ENCODE measurements around the gene GAB2. TPM values are rescaled to one million over a fixed set of nuclear protein-coding genes. Genes with fewer than 3 reads are reported as not detected.

GAB2 gene
- polyA plus RNA-seq, 2 of the 4 experiments (the other 2 are of a cell fraction): 2.8 to 4.7 TPM

GRCh38 chr11:78334109-78334508, 83.5 kb downstream of the GAB2 start:
- TF ChIP-seq HOXA7 (CRISPR knock-in tag; IDR thresholded peaks at IDR 0.05) (no peak), MAFK (IDR thresholded peaks at IDR 0.05; ENCODE audit: partially characterized antibody) (no peak), MAX (IDR thresholded peaks at IDR 0.05) (no peak), FOXS1 (CRISPR knock-in tag; IDR thresholded peaks at IDR 0.05) (no peak), CBX2 (IDR thresholded peaks at IDR 0.05; ENCODE audit: borderline replicate concordance, low read depth) (no peak), RAD21 (conservative IDR thresholded peaks at IDR 0.05 in 1 of 2, IDR thresholded peaks at IDR 0.05 in 1 of 2) (no peak), GATA3 (IDR thresholded peaks at IDR 0.05; ENCODE audit: borderline replicate concordance) (no peak), JUNB (IDR thresholded peaks at IDR 0.05) (no peak), EHF (CRISPR knock-in tag; IDR thresholded peaks at IDR 0.05) (no peak), HOXB5 (CRISPR knock-in tag; IDR thresholded peaks at IDR 0.05) (no peak)
- TF ChIP-seq, protein P1, sequence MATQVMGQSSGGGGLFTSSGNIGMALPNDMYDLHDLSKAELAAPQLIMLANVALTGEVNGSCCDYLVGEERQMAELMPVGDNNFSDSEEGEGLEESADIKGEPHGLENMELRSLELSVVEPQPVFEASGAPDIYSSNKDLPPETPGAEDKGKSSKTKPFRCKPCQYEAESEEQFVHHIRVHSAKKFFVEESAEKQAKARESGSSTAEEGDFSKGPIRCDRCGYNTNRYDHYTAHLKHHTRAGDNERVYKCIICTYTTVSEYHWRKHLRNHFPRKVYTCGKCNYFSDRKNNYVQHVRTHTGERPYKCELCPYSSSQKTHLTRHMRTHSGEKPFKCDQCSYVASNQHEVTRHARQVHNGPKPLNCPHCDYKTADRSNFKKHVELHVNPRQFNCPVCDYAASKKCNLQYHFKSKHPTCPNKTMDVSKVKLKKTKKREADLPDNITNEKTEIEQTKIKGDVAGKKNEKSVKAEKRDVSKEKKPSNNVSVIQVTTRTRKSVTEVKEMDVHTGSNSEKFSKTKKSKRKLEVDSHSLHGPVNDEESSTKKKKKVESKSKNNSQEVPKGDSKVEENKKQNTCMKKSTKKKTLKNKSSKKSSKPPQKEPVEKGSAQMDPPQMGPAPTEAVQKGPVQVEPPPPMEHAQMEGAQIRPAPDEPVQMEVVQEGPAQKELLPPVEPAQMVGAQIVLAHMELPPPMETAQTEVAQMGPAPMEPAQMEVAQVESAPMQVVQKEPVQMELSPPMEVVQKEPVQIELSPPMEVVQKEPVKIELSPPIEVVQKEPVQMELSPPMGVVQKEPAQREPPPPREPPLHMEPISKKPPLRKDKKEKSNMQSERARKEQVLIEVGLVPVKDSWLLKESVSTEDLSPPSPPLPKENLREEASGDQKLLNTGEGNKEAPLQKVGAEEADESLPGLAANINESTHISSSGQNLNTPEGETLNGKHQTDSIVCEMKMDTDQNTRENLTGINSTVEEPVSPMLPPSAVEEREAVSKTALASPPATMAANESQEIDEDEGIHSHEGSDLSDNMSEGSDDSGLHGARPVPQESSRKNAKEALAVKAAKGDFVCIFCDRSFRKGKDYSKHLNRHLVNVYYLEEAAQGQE (IDR thresholded peaks at IDR 0.05): no peak
- TF ChIP-seq, protein P2, sequence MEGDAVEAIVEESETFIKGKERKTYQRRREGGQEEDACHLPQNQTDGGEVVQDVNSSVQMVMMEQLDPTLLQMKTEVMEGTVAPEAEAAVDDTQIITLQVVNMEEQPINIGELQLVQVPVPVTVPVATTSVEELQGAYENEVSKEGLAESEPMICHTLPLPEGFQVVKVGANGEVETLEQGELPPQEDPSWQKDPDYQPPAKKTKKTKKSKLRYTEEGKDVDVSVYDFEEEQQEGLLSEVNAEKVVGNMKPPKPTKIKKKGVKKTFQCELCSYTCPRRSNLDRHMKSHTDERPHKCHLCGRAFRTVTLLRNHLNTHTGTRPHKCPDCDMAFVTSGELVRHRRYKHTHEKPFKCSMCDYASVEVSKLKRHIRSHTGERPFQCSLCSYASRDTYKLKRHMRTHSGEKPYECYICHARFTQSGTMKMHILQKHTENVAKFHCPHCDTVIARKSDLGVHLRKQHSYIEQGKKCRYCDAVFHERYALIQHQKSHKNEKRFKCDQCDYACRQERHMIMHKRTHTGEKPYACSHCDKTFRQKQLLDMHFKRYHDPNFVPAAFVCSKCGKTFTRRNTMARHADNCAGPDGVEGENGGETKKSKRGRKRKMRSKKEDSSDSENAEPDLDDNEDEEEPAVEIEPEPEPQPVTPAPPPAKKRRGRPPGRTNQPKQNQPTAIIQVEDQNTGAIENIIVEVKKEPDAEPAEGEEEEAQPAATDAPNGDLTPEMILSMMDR (IDR thresholded peaks at IDR 0.05): no peak
- TF ChIP-seq, protein P3, sequence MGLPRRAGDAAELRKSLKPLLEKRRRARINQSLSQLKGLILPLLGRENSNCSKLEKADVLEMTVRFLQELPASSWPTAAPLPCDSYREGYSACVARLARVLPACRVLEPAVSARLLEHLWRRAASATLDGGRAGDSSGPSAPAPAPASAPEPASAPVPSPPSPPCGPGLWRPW (IDR thresholded peaks at IDR 0.05): no peak
- DNase-seq (ENCODE audit: low read depth in 1 of 2, low spot score in 1 of 2): no peak
- FAIRE-seq: no peak
- CTCF ChIA-PET: no interaction called here
- Histone ChIP-seq H3K27ac (no peak overlapping the region), H3K4me1 (0 out of 3 replicates have a peak, but pooled peaks cover 3% of the 10 kb centered on the region), H3K4me2 (no peak overlapping the region), H3K9me3 (peaks cover 4% of the 10 kb centered on the region; the same call in 1 of the 3 replicates), H3K4me3 (no peak overlapping the region)
- POLR2A ChIA-PET: no interaction called here
- ATAC-seq: no peak

DNA sequence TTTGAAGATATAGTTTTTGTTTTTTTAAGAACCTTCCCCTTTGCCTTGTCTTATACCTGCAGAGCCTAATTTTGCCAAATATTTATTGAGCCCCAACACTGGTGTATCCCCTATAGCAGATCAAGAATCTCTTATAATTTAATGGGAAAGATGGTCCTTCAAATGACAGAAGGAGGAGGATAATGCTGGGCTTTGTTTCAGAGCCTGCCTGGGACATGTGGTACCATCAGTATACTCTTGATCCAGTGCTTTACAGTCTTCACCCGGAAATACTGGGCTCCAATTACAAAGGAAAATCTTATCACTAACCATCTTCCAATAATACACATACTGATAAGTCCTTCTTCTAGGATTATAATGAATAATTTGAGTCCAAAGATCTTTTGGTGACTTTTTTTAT, 84.7 kb downstream of the GAB2 start:
- ChIA-PET POLR2A (no interaction called here), CTCF (interaction anchor here (0.9 kb wide), 1 partner anchor 84 kb away, joined by 4 read pairs; no protein-coding TSS in a partner anchor)
- no peak for DNase-seq (ENCODE audit: low read depth in 1 of 2, low spot score in 1 of 2)
- Histone ChIP-seq H3K9me3 (peaks cover 4% of the 10 kb centered on the region; the same call in 1 of the 3 replicates), H3K4me1 (no peaks in the 10 kb centered on the region), H3K27ac (no peak overlapping the region), H3K4me2 (no peak overlapping the region), H3K4me3 (no peak overlapping the region)
- WGBS (ENCODE audit: missing lambda C conversion rate): 34% methylated on average over 1 of the region's 1 CpG
- TF ChIP-seq KDM1A (IDR thresholded peaks at IDR 0.05; ENCODE audit: low read depth) (no peak), RAD21 (conservative IDR thresholded peaks at IDR 0.05 in 1 of 2, IDR thresholded peaks at IDR 0.05 in 1 of 2) (no peak), MAX (IDR thresholded peaks at IDR 0.05) (no peak), TFCP2L1 (CRISPR knock-in tag; IDR thresholded peaks at IDR 0.05) (no peak), JUN (IDR thresholded peaks at IDR 0.05) (no peak), MAFK (IDR thresholded peaks at IDR 0.05; ENCODE audit: partially characterized antibody) (no peak), MAZ (IDR thresholded peaks at IDR 0.05; ENCODE audit: borderline replicate concordance, low read depth, low read length) (no peak), PBX3 (IDR thresholded peaks at IDR 0.05) (no peak), RFX5 (IDR thresholded peaks at IDR 0.05) (no peak), FOSL2 (IDR thresholded peaks at IDR 0.05) (no peak), FOSL2 (CRISPR knock-in tag; IDR thresholded peaks at IDR 0.05) (no peak), ELK1 (IDR thresholded peaks at IDR 0.05; ENCODE audit: low read depth, low read length) (no peak), FOSB (CRISPR knock-in tag; IDR thresholded peaks at IDR 0.05) (no peak), E2F6 (IDR thresholded peaks at IDR 0.05; ENCODE audit: borderline replicate concordance, low read depth) (no peak)
- TF ChIP-seq, protein P3 (IDR thresholded peaks at IDR 0.05): no peak
- ATAC-seq: no peak
- FAIRE-seq: no peak
